ENCODE measurements around the gene NRAS. TPM values are rescaled to one million over a fixed set of nuclear protein-coding genes. Genes with fewer than 3 reads are reported as not detected.

NRAS gene
- polyA plus RNA-seq, 1 of the 3 experiments (the other 2 are of a cell fraction), result 15.9 TPM

- H3K36me3 ChIP-seq (replicated peaks in 1 of 2; ENCODE audit: control insufficient read depth in 1 of 2, insufficient read depth in 2 of 2, low read length in 1 of 2), result peaks cover 70 to 85% of the 10 kb centered on the region in 2 experiments
- TF ChIP-seq SIN3A (IDR thresholded peaks at IDR 0.05; ENCODE audit: borderline replicate concordance, low read depth, low read length) (no peak), MAX (IDR thresholded peaks at IDR 0.05; ENCODE audit: low read depth) (no peak), RXRA (IDR thresholded peaks at IDR 0.05; ENCODE audit: borderline replicate concordance, low read depth) (no peak)
- ChIA-PET POLR2A (no interaction called here), CTCF (interaction anchor here (0.9 kb wide), 1 partner anchor 10 kb away, joined by 3 read pairs; no protein-coding TSS in a partner anchor)
- WGBS (ENCODE audit: low lambda C conversion rate), result 98% methylated on average over 3 of the region's 3 CpGs
- no peak for DNase-seq
- peaks cover 55% of the 10 kb centered on the region for H3K79me2 ChIP-seq (ENCODE audit: insufficient read depth)
- no peaks in the 10 kb centered on the region for H4K20me1 ChIP-seq (ENCODE audit: insufficient read depth)
- no peak overlapping the region for H3K4me2 ChIP-seq
- peaks cover 5 to 9% of the 10 kb centered on the region in 2 experiments; a peak in 3 of 4 replicates for H3K4me1 ChIP-seq (ENCODE audit: control insufficient read depth in 1 of 2, insufficient read depth in 2 of 2, low read depth in 1 of 2, low read length in 1 of 2)
- H3K27ac ChIP-seq (ENCODE audit: low read depth in 2 of 2, low read length in 1 of 2), result no peak overlapping the region
- no peaks in the 10 kb centered on the region for H3K9me3 ChIP-seq
- no peaks in the 10 kb centered on the region for H3K27me3 ChIP-seq (ENCODE audit: insufficient read depth)
- H3K4me3 ChIP-seq (ENCODE audit: low read depth in 2 of 2, low read length in 1 of 2), result no peak overlapping the region
- H3K9me2 ChIP-seq, result no peaks in the 10 kb centered on the region
- H3K9ac ChIP-seq, result no peak overlapping the region
- peaks cover 24% of the 10 kb centered on the region for H3F3A ChIP-seq (replicated peaks; ENCODE audit: insufficient read depth)
- no peak overlapping the region for H2AFZ ChIP-seq (ENCODE audit: low read depth)
These were observed 6.2 kb downstream of the NRAS start for GRCh38 chr1:114710360-114710759.

- CTCF ChIA-PET, result interaction anchor here (1.0 to 1.7 kb wide), 3 partner anchors 9 to 362 kb away, joined by 3 to 5 read pairs (median 3); partner anchors contain the start of gene NRAS
- no peaks in the 10 kb centered on the region for H3K9me3 ChIP-seq
- no peaks in the 10 kb centered on the region for H3K27me3 ChIP-seq (ENCODE audit: insufficient read depth)
- POLR2A ChIA-PET, result no interaction called here
- no peak overlapping the region for H3K9ac ChIP-seq
- no peak overlapping the region for H2AFZ ChIP-seq (ENCODE audit: low read depth)
- no peak for DNase-seq
- no peak overlapping the region for H3K4me2 ChIP-seq
- H3F3A ChIP-seq (replicated peaks; ENCODE audit: insufficient read depth), result peaks cover 51% of the 10 kb centered on the region
- no peak overlapping the region for H3K27ac ChIP-seq (ENCODE audit: low read depth in 2 of 2, low read length in 1 of 2)
- no peak for TF ChIP-seq RAD21 (IDR thresholded peaks at IDR 0.05; ENCODE audit: low read length)
- no peak for TF ChIP-seq EP300 (IDR thresholded peaks at IDR 0.05; ENCODE audit: borderline replicate concordance in 1 of 2, low read depth in 1 of 2, low read length in 1 of 2)
- TF ChIP-seq MEF2A (IDR thresholded peaks at IDR 0.05; ENCODE audit: borderline replicate concordance, low read depth), result no peak
- no peak for TF ChIP-seq NRF1 (IDR thresholded peaks at IDR 0.05; ENCODE audit: low read depth, low read length)
- peaks cover 60 to 80% of the 10 kb centered on the region in 2 experiments for H3K36me3 ChIP-seq (replicated peaks in 1 of 2; ENCODE audit: control insufficient read depth in 1 of 2, insufficient read depth in 2 of 2, low read length in 1 of 2)
- no peaks in the 10 kb centered on the region for H4K20me1 ChIP-seq (ENCODE audit: insufficient read depth)
- 90% methylated on average over 2 of the region's 2 CpGs for WGBS (ENCODE audit: low lambda C conversion rate)
- H3K4me3 ChIP-seq (ENCODE audit: low read depth in 2 of 2, low read length in 1 of 2), result no peak overlapping the region
- H3K79me2 ChIP-seq (ENCODE audit: insufficient read depth), result peaks cover 28% of the 10 kb centered on the region
- H3K9me2 ChIP-seq, result no peaks in the 10 kb centered on the region
- no peaks in the 10 kb centered on the region; a peak in 1 of 4 replicates for H3K4me1 ChIP-seq (ENCODE audit: control insufficient read depth in 1 of 2, insufficient read depth in 2 of 2, low read depth in 1 of 2, low read length in 1 of 2)
These were observed 9.0 kb downstream of the NRAS start for GRCh38 chr1:114707604-114708003.

DNA sequence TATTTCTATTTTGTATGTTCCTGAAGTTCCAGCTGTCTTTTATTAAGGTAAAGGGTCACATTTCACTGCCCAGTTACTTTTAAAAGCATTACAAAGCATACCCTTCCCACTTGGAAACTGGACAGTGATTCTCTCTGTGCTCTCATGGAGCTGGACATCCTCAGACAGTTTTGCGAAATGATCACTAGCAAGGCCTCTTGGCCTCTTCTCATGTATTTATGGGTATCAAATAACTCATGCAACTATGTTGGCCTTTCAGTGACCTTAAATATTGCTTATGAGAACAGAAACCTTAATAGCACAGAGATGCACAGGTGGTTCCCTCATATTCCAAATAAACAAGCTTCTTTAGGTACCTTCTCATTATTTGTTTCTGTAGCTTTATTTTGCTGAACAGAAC lies 13.3 kb downstream of the NRAS start:
- no peaks in the 10 kb centered on the region for H3K9me3 ChIP-seq
- no peak overlapping the region for H2AFZ ChIP-seq (ENCODE audit: low read depth)
- H3K9me2 ChIP-seq, result no peaks in the 10 kb centered on the region
- ChIA-PET CTCF (interaction anchor here (0.8 to 1.6 kb wide), 4 partner anchors 13 to 144 kb away, joined by 3 read pairs; partner anchors contain the start of genes CSDE1 and NRAS), POLR2A (no interaction called here)
- 100% methylated on average over 1 of the region's 1 CpG for WGBS (ENCODE audit: low lambda C conversion rate)
- H3F3A ChIP-seq (replicated peaks; ENCODE audit: insufficient read depth), result peaks cover 48% of the 10 kb centered on the region
- H3K36me3 ChIP-seq (replicated peaks in 1 of 2; ENCODE audit: control insufficient read depth in 1 of 2, insufficient read depth in 2 of 2, low read length in 1 of 2), result peaks cover 31 to 42% of the 10 kb centered on the region in 2 experiments
- H4K20me1 ChIP-seq (ENCODE audit: insufficient read depth), result no peaks in the 10 kb centered on the region
- H3K4me3 ChIP-seq (ENCODE audit: low read depth in 2 of 2, low read length in 1 of 2), result no peak overlapping the region
- H3K4me2 ChIP-seq, result no peak overlapping the region
- no peaks in the 10 kb centered on the region; the same call in 1 of the 2 replicates for H3K27me3 ChIP-seq (ENCODE audit: insufficient read depth)
- H3K79me2 ChIP-seq (ENCODE audit: insufficient read depth), result no peaks in the 10 kb centered on the region
- TF ChIP-seq RFX5 (IDR thresholded peaks at IDR 0.05; ENCODE audit: low read length) (no peak), MEF2A (IDR thresholded peaks at IDR 0.05; ENCODE audit: borderline replicate concordance, low read depth) (no peak), FOSL2 (IDR thresholded peaks at IDR 0.05; ENCODE audit: borderline replicate concordance, low read depth) (no peak), RCOR1 (IDR thresholded peaks at IDR 0.05; ENCODE audit: low read length) (no peak), FOXM1 (IDR thresholded peaks at IDR 0.05; ENCODE audit: low read depth) (no peak), NFIC (IDR thresholded peaks at IDR 0.05; ENCODE audit: borderline replicate concordance) (no peak), YY1 (IDR thresholded peaks at IDR 0.05; ENCODE audit: low read depth) (no peak), EP300 (IDR thresholded peaks at IDR 0.05; ENCODE audit: borderline replicate concordance in 1 of 2, low read depth in 1 of 2, low read length in 1 of 2) (no peak), MXI1 (IDR thresholded peaks at IDR 0.05; ENCODE audit: low read depth, low read length) (no peak), RAD21 (IDR thresholded peaks at IDR 0.05; ENCODE audit: low read length) (no peak), JUND (IDR thresholded peaks at IDR 0.05) (no peak), NRF1 (IDR thresholded peaks at IDR 0.05; ENCODE audit: low read depth, low read length) (no peak), RXRA (IDR thresholded peaks at IDR 0.05; ENCODE audit: borderline replicate concordance, low read depth) (no peak), FOXJ3 (CRISPR knock-in tag; IDR thresholded peaks at IDR 0.05) (no peak), TCF12 (IDR thresholded peaks at IDR 0.05) (no peak), SIN3A (IDR thresholded peaks at IDR 0.05; ENCODE audit: borderline replicate concordance, low read depth, low read length) (no peak), SMC3 (IDR thresholded peaks at IDR 0.05; ENCODE audit: low read depth, low read length) (no peak), GABPA (IDR thresholded peaks at IDR 0.05; ENCODE audit: low read depth) (no peak)
- TF ChIP-seq, protein P1, sequence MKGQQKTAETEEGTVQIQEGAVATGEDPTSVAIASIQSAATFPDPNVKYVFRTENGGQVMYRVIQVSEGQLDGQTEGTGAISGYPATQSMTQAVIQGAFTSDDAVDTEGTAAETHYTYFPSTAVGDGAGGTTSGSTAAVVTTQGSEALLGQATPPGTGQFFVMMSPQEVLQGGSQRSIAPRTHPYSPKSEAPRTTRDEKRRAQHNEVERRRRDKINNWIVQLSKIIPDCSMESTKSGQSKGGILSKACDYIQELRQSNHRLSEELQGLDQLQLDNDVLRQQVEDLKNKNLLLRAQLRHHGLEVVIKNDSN (IDR thresholded peaks at IDR 0.05; ENCODE audit: borderline replicate concordance, low read depth), result no peak
- no peak overlapping the region for H3K27ac ChIP-seq (ENCODE audit: low read depth in 2 of 2, low read length in 1 of 2)
- no peak for DNase-seq
- H3K9ac ChIP-seq, result no peak overlapping the region
- no peaks in the 10 kb centered on the region; a peak in 1 of 4 replicates for H3K4me1 ChIP-seq (ENCODE audit: control insufficient read depth in 1 of 2, insufficient read depth in 2 of 2, low read depth in 1 of 2, low read length in 1 of 2)

Measured in SK-N-SH (cell line).